Measurements from ENCODE around the gene SPOPL.

DNA sequence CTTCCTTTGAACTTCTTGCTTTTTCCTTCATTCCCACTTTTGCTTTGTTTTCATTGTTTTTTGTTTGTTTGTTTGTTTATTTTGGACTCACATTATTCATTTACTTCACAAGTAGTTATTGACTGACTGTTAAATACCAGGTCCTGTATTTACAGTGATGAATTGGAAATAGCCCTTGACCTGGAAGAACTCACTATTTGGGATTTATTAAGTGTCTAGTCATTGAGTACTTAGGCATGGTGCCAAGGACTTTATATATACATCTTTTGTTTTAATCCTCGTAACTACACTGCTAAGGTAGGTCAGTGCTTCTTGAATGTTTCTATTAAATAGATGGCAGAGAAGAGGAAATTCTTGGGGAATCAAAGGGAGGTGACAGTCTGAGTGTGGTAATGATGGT lies 11.1 kb downstream of the SPOPL start:
- TF ChIP-seq POLR2AphosphoS5 (IDR thresholded peaks at IDR 0.05; ENCODE audit: low read depth): no peak
- TF ChIP-seq, protein P1, sequence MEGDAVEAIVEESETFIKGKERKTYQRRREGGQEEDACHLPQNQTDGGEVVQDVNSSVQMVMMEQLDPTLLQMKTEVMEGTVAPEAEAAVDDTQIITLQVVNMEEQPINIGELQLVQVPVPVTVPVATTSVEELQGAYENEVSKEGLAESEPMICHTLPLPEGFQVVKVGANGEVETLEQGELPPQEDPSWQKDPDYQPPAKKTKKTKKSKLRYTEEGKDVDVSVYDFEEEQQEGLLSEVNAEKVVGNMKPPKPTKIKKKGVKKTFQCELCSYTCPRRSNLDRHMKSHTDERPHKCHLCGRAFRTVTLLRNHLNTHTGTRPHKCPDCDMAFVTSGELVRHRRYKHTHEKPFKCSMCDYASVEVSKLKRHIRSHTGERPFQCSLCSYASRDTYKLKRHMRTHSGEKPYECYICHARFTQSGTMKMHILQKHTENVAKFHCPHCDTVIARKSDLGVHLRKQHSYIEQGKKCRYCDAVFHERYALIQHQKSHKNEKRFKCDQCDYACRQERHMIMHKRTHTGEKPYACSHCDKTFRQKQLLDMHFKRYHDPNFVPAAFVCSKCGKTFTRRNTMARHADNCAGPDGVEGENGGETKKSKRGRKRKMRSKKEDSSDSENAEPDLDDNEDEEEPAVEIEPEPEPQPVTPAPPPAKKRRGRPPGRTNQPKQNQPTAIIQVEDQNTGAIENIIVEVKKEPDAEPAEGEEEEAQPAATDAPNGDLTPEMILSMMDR (IDR thresholded peaks at IDR 0.05; ENCODE audit: insufficient read depth, low read length): no peak
